ENCODE data around the gene RBM25. TPM values are rescaled to one million over a fixed set of nuclear protein-coding genes. Genes with fewer than 3 reads are reported as not detected.

RBM25 gene
- total and polyA plus RNA-seq, 2 experiments from 2014 or later, result 120 to 204 TPM

GRCh38 chr14:73145371-73145770 is 87.0 kb downstream of the RBM25 start:
- no peak overlapping the region for H3K27ac ChIP-seq (ENCODE audit: low read depth)
- no peak overlapping the region for H3K4me3 Mint-ChIP-seq
- H3K36me3 Mint-ChIP-seq (ENCODE audit: low read depth), result peaks cover 18% of the 10 kb centered on the region; the same call in 2 of the 3 replicates
- DNase-seq (ENCODE audit: low spot score) (no peak), ATAC-seq (no peak)
- H3K36me3 ChIP-seq (ENCODE audit: insufficient read depth), result no peaks in the 10 kb centered on the region
- no peaks in the 10 kb centered on the region for H3K9me3 Mint-ChIP-seq
- H3K4me3 ChIP-seq, result no peak overlapping the region
- no peak overlapping the region for H2AFZ ChIP-seq
- H3K9me2 ChIP-seq (ENCODE audit: insufficient read depth), result no peaks in the 10 kb centered on the region
- peaks cover 3% of the 10 kb centered on the region for H3K4me1 Mint-ChIP-seq
- H3K27me3 ChIP-seq (ENCODE audit: insufficient read depth), result no peaks in the 10 kb centered on the region
- H3K4me2 ChIP-seq, result no peak overlapping the region
- H3K4me1 ChIP-seq (ENCODE audit: insufficient read depth), result no peaks in the 10 kb centered on the region
- peaks cover 25% of the 10 kb centered on the region for H4K20me1 ChIP-seq (replicated peaks; ENCODE audit: insufficient read depth)
- peaks cover 77% of the 10 kb centered on the region for H3K79me2 ChIP-seq (replicated peaks; ENCODE audit: insufficient read depth)
- H3F3A ChIP-seq (replicated peaks; ENCODE audit: low read depth), result no peaks in the 10 kb centered on the region
- H3K27ac Mint-ChIP-seq, result no peak overlapping the region
- no peaks in the 10 kb centered on the region for H3K27me3 Mint-ChIP-seq (ENCODE audit: insufficient read depth, low read depth, poor library complexity)
- no peak for TF ChIP-seq NANOG (IDR thresholded peaks at IDR 0.05; ENCODE audit: borderline replicate concordance)

GRCh38 chr14:73146111-73146510 is 87.8 kb downstream of the RBM25 start:
- Histone ChIP-seq H2AFZ (no peak overlapping the region), H3K4me2 (no peak overlapping the region), H3F3A (replicated peaks; ENCODE audit: low read depth) (no peaks in the 10 kb centered on the region), H3K4me3 (no peak overlapping the region), H3K27me3 (ENCODE audit: insufficient read depth) (no peaks in the 10 kb centered on the region), H3K79me2 (replicated peaks; ENCODE audit: insufficient read depth) (peaks cover 70% of the 10 kb centered on the region), H3K9me2 (ENCODE audit: insufficient read depth) (no peaks in the 10 kb centered on the region), H3K36me3 (ENCODE audit: insufficient read depth) (no peaks in the 10 kb centered on the region), H4K20me1 (replicated peaks; ENCODE audit: insufficient read depth) (peaks cover 25% of the 10 kb centered on the region), H3K27ac (ENCODE audit: low read depth) (no peak overlapping the region), H3K4me1 (ENCODE audit: insufficient read depth) (no peaks in the 10 kb centered on the region)
- Mint-ChIP-seq H3K4me1 (peaks cover 3% of the 10 kb centered on the region), H3K36me3 (ENCODE audit: low read depth) (peaks cover 22% of the 10 kb centered on the region; the same call in 2 of the 3 replicates), H3K27me3 (ENCODE audit: insufficient read depth, low read depth, poor library complexity) (no peaks in the 10 kb centered on the region), H3K9me3 (no peaks in the 10 kb centered on the region), H3K4me3 (no peak overlapping the region), H3K27ac (no peak overlapping the region)
- no peak for TF ChIP-seq ZNF114 (CRISPR knock-in tag; IDR thresholded peaks at IDR 0.05)
- no peak for TF ChIP-seq JUNB (IDR thresholded peaks at IDR 0.05; ENCODE audit: unreplicated experiment)
- no peak for TF ChIP-seq CTCF (conservative IDR thresholded peaks at IDR 0.05; ENCODE audit: low read depth in 2 of 2)
- DNase-seq (ENCODE audit: low spot score) (no peak), ATAC-seq (no peak)

- Mint-ChIP-seq H3K9me3 (no peaks in the 10 kb centered on the region), H3K4me1 (no peaks in the 10 kb centered on the region; the same call in 2 of the 3 replicates), H3K4me3 (no peak overlapping the region), H3K27me3 (ENCODE audit: insufficient read depth, low read depth, poor library complexity) (no peaks in the 10 kb centered on the region), H3K36me3 (ENCODE audit: low read depth) (peaks cover 34% of the 10 kb centered on the region; the same call in 2 of the 3 replicates), H3K27ac (no peak overlapping the region)
- peaks cover 37% of the 10 kb centered on the region for H3K79me2 ChIP-seq (replicated peaks; ENCODE audit: insufficient read depth)
- H4K20me1 ChIP-seq (replicated peaks; ENCODE audit: insufficient read depth), result peaks cover 15% of the 10 kb centered on the region; the same call in 1 of the 2 replicates
- no peaks in the 10 kb centered on the region for H3K4me1 ChIP-seq (ENCODE audit: insufficient read depth)
- H2AFZ ChIP-seq, result no peak overlapping the region
- no peak overlapping the region for H3K4me2 ChIP-seq
- H3K27me3 ChIP-seq (ENCODE audit: insufficient read depth), result no peaks in the 10 kb centered on the region
- no peak overlapping the region for H3K27ac ChIP-seq (ENCODE audit: low read depth)
- no peak for TF ChIP-seq CREB1 (CRISPR knock-in tag; IDR thresholded peaks at IDR 0.05; ENCODE audit: low read depth)
- no peak for TF ChIP-seq NANOG (IDR thresholded peaks at IDR 0.05; ENCODE audit: borderline replicate concordance)
- no peak for TF ChIP-seq ZNF331 (CRISPR knock-in tag; IDR thresholded peaks at IDR 0.05; ENCODE audit: low read depth)
- DNase-seq (ENCODE audit: low spot score) (no peak), ATAC-seq (no peak)
- no peaks in the 10 kb centered on the region for H3K9me2 ChIP-seq (ENCODE audit: insufficient read depth)
- H3F3A ChIP-seq (replicated peaks; ENCODE audit: low read depth), result no peaks in the 10 kb centered on the region
- no peak overlapping the region for H3K4me3 ChIP-seq
- H3K36me3 ChIP-seq (ENCODE audit: insufficient read depth), result no peaks in the 10 kb centered on the region; the same call in 1 of the 2 replicates
Measured at GRCh38 chr14:73149753-73150152, 91.4 kb downstream of the RBM25 start.
